K562 (cell line): ENCODE data around the gene B4GALNT3. TPM values are rescaled to one million over a fixed set of nuclear protein-coding genes. Genes with fewer than 3 reads are reported as not detected.

Experiments used
- ATAC-seq: fragments of 200-7000 bp; cut with Tn5 transposase; 3 replicates; pipeline ENCODE4 v1.9.1; 2020; ENCODE audit warnings: moderate library complexity
- BruUV-seq: library from RNA; stranded (reverse); fragments of 400-500 nt; replicated peaks from 2 replicates; lab custom pipeline; 2021; lab: Mats Ljungman, UMichigan
- CTCF ChIA-PET: fragments of 300-600 bp; formaldehyde crosslinking; extraction: SDS; loops from one replicate; lab custom pipeline; 2021; ENCODE audit warnings: low intra/inter-chr PET ratio; lab: Yijun Ruan, JAX
- POLR2A ChIA-PET: fragments of 300-600, 350-650 bp; sonication (Branson Sonifier 250); formaldehyde crosslinking; extraction: SDS; loops from one replicate; lab custom pipeline; 2021; ENCODE audit warnings: antibody characterized with exemption, inconsistent platforms; lab: Yijun Ruan, JAX
- DNase-seq, 4 experiments: peaks; one replicate each; pipeline versions ENCODE4 v3.0.0 to v3.0.0-alpha.2; 2011 to 2018; ENCODE audit warnings: low spot score in 3 of 4, mixed read lengths in 3 of 4; ENCODE audit errors: extremely low read depth in 1 of 4
- FAIRE-seq: peaks from 2 replicates; lab custom pipeline; 2011; peaks lifted over from hg19 to GRCh38; lab: Jason Lieb, UNC
- H2AFZ ChIP-seq: 2 replicates; pipeline ENCODE4 v1.6.0; 2011; ENCODE audit warnings: low read depth, low read length, control low read depth, inconsistent platforms
- H3K27ac ChIP-seq: fragments of 200-600 bp; 3 replicates; pipeline ENCODE4 v1.8.0; 2011; ENCODE audit warnings: low read depth, mild to moderate bottlenecking, control low read depth, inconsistent platforms, low read length, moderate library complexity, mixed read lengths; ENCODE audit errors: extremely low read depth
- H3K27me3 ChIP-seq, 2 experiments: fragments of 300-600 bp in 1 of 2; 2 replicates in 1 of 2; 3 replicates in 1 of 2; pipeline versions ENCODE4 v1.6.0 to v1.8.0; 2011; ENCODE audit warnings: inconsistent platforms in 2 of 2, low read length in 2 of 2, mild to moderate bottlenecking in 1 of 2, mixed read lengths in 1 of 2, moderate library complexity in 1 of 2; ENCODE audit not compliant: control insufficient read depth in 2 of 2, insufficient read depth in 2 of 2
- H3K36me3 ChIP-seq: fragments of 300-600 bp; 3 replicates; pipeline ENCODE4 v1.8.0; 2011; ENCODE audit warnings: mild to moderate bottlenecking, low read length, inconsistent platforms; ENCODE audit not compliant: control insufficient read depth, insufficient read depth
- H3K4me1 ChIP-seq, 2 experiments: fragments of 200-600 bp in 1 of 2; replicated peaks in 1 of 2; 2 replicates in 1 of 2; 3 replicates in 1 of 2; pipeline versions ENCODE4 v1.5.1 to v1.8.0; 2011; ENCODE audit warnings: inconsistent platforms in 2 of 2, low read length in 2 of 2, mild to moderate bottlenecking in 1 of 2, mixed read lengths in 1 of 2, moderate library complexity in 1 of 2; ENCODE audit not compliant: control insufficient read depth in 2 of 2, insufficient read depth in 2 of 2
- H3K4me2 ChIP-seq: 2 replicates; pipeline ENCODE4 v1.6.1; 2011; ENCODE audit warnings: low read length, control low read depth, inconsistent platforms, mixed read lengths; ENCODE audit not compliant: insufficient read depth
- H3K4me3 ChIP-seq: fragments of 200-600 bp; sonication (generic), shearing (Covaris generic); 2 replicates; pipeline ENCODE4 v1.5.1; 2016; ENCODE audit warnings: control low read depth, inconsistent platforms
- H3K79me2 ChIP-seq: fragments of 200-600 bp; 3 replicates; pipeline ENCODE4 v1.8.0; 2011; ENCODE audit warnings: low read length, inconsistent platforms; ENCODE audit not compliant: control insufficient read depth, insufficient read depth
- H3K9ac ChIP-seq, 2 experiments: 2 replicates each; pipeline versions ENCODE4 v1.6.0 to v1.6.1; 2011; ENCODE audit warnings: low read depth in 2 of 2, low read length in 2 of 2, control low read depth in 1 of 2, inconsistent platforms in 1 of 2, mild to moderate bottlenecking in 1 of 2, mixed read lengths in 1 of 2; ENCODE audit not compliant: insufficient read depth in 1 of 2
- H3K9me1 ChIP-seq: one replicate; pipeline ENCODE4 v1.6.0; 2011; ENCODE audit warnings: inconsistent platforms, mild to moderate bottlenecking, low read length, moderate library complexity; ENCODE audit not compliant: control insufficient read depth, insufficient read depth
- H3K9me3 ChIP-seq: replicated peaks from 2 replicates; pipeline ENCODE4 v1.5.1; 2011; ENCODE audit warnings: low read depth, low read length, inconsistent platforms; ENCODE audit not compliant: control insufficient read depth, insufficient read depth
- H4K20me1 ChIP-seq: replicated peaks from 2 replicates; pipeline ENCODE4 v1.6.1; 2011; ENCODE audit warnings: low read length, inconsistent platforms, mixed read lengths; ENCODE audit not compliant: control insufficient read depth, insufficient read depth
- ADNP ChIP-seq: fragments of 200-800 bp; sonication (Bioruptor generic); IDR thresholded peaks from 2 replicates; pipeline ENCODE4 v1.6.1; 2016; ENCODE audit warnings: missing genetic modification characterization, missing compliant biosample characterization
- EGR1 ChIP-seq: fragments of 450-650 bp; conservative IDR thresholded peaks from 2 replicates; pipeline ENCODE4 v1.6.1; 2017; ENCODE audit warnings: mild to moderate bottlenecking
- ELF1 ChIP-seq: fragments of 200-800 bp; sonication (Bioruptor generic); IDR thresholded peaks from 2 replicates; pipeline ENCODE4 v1.6.1; 2016; ENCODE audit warnings: missing genetic modification characterization, missing compliant biosample characterization
- FOXK1 ChIP-seq: sonication (generic); formaldehyde crosslinking; IDR thresholded peaks from 2 replicates; pipeline ENCODE4 v1.8.0; 2022; ENCODE audit warnings: missing genetic modification reagents, mild to moderate bottlenecking, borderline replicate concordance
- GATA2 ChIP-seq: sonication (generic); formaldehyde crosslinking; IDR thresholded peaks from 2 replicates; pipeline ENCODE4 v1.4.0; 2020; ENCODE audit warnings: mild to moderate bottlenecking, missing genetic modification reagents
- HCFC1 ChIP-seq: IDR thresholded peaks from 2 replicates; pipeline ENCODE4 v1.6.1; 2012; ENCODE audit warnings: low read depth, low read length, improper control_type of control experiment
- ILK ChIP-seq: fragments of 450-650 bp; IDR thresholded peaks from 2 replicates; pipeline ENCODE4 v1.6.1; 2016; ENCODE audit warnings: missing genetic modification characterization, low read depth, mild to moderate bottlenecking, missing compliant biosample characterization, moderate library complexity, borderline replicate concordance
- NR2C2 ChIP-seq, 2 experiments: fragments of 200-800 bp in 1 of 2; sonication (Bioruptor generic) in 1 of 2; sonication (generic) in 1 of 2; formaldehyde crosslinking in 1 of 2; IDR thresholded peaks; 2 replicates each; pipeline versions ENCODE4 v1.6.1 to v1.8.0; 2016 to 2022; ENCODE audit warnings: mild to moderate bottlenecking in 1 of 2, missing compliant biosample characterization in 1 of 2, missing genetic modification characterization in 1 of 2, missing genetic modification reagents in 1 of 2
- OTX1 ChIP-seq: fragments of 450-650 bp; formaldehyde crosslinking; IDR thresholded peaks from 2 replicates; pipeline ENCODE4 v1.4.0; 2022; ENCODE audit warnings: mild to moderate bottlenecking
- STAG1 ChIP-seq: sonication (generic); formaldehyde crosslinking; IDR thresholded peaks from 2 replicates; pipeline ENCODE4 v1.5.0; 2020; ENCODE audit warnings: missing genetic modification reagents, borderline replicate concordance
- ZBTB17 ChIP-seq: fragments of 450-650 bp; formaldehyde crosslinking; IDR thresholded peaks from 2 replicates; pipeline ENCODE4 v1.4.0; 2020; ENCODE audit warnings: mild to moderate bottlenecking
- ZFPM2 ChIP-seq: fragments of 250-450 bp; sonication (Bioruptor Pico); IDR thresholded peaks from 2 replicates; pipeline ENCODE4 v1.5.1; 2022; ENCODE audit warnings: mild to moderate bottlenecking
- ZNF316 ChIP-seq: fragments of 450-650 bp; IDR thresholded peaks from 2 replicates; pipeline ENCODE4 v1.6.1; 2016
- ZNF77 ChIP-seq: fragments of 250-450 bp; sonication (Bioruptor Pico); IDR thresholded peaks from 2 replicates; pipeline ENCODE4 v1.5.0; 2020
- WGBS: fragments of 100-300 bp; shearing (Covaris generic); methylation state at CpG from one replicate; pipeline ENCODE4 v1.1.6; 2016; ENCODE audit warnings: low coverage, mixed read lengths; ENCODE audit not compliant: insufficient coverage; ENCODE audit errors: missing lambda C conversion rate; 5-methylcytosine and 5-hydroxymethylcytosine counted together
- in situ Hi-C: fragments of 300-500 bp; cut with MboI; formaldehyde crosslinking; loops from 4 replicates; pipeline ENCODE4 v1.15.0; 2018; ENCODE audit warnings: inconsistent platforms, mixed read lengths
- intact Hi-C: fragments of 100-400 bp; cut with micrococcal nuclease; formaldehyde crosslinking; loops from 2 replicates; pipeline ENCODE4 v1.14.2; 2022
- polyA plus RNA-seq, 8 experiments: library from polyadenylated mRNA; depleted of rRNA in 4 of 8; stranded (reverse) in 5 of 8; unstranded in 3 of 8; fragments of >200 nt; fragmentation: Nextera tagmentation in 2 of 8; fragmentation: Illumina TruSeq in 1 of 8; extraction: Ambion mirVana in 2 of 8; extraction: Trizol in 1 of 8; gene quantifications; 2 replicates each; pipeline versions ENCODE4 v1.2.1 to v1.2.3, GENCODE V29; 2011 to 2014; ENCODE audit warnings: inconsistent platforms in 1 of 8, missing spikeins in 1 of 8
- total RNA-seq, 7 experiments: library from RNA; depleted of rRNA in 6 of 7; stranded (reverse); fragments of >200 nt in 6 of 7; fragmentation: Illumina TruSeq in 2 of 7; extraction: Trizol in 2 of 7; gene quantifications; 2 replicates each; pipeline versions ENCODE4 v1.2.1 to v1.2.3, GENCODE V29; 2011 to 2021; ENCODE audit warnings: low replicate concordance in 1 of 7
- TF ChIP-seq, protein P1 (sequence below): sonication (generic); formaldehyde crosslinking; IDR thresholded peaks from 2 replicates; pipeline ENCODE4 v1.8.0; 2022; ENCODE audit warnings: mild to moderate bottlenecking, missing genetic modification reagents
- TF ChIP-seq, protein P2 (sequence below): fragments of 450-650 bp; conservative IDR thresholded peaks from 2 replicates; pipeline ENCODE4 v1.6.1; 2016; ENCODE audit warnings: missing genetic modification characterization, low read depth, mild to moderate bottlenecking, missing compliant biosample characterization, moderate library complexity
- TF ChIP-seq, protein P3 (sequence below): fragments of 200-800 bp; sonication (Bioruptor generic); IDR thresholded peaks from 2 replicates; pipeline ENCODE4 v1.6.1; 2017; ENCODE audit warnings: missing genetic modification characterization, missing compliant biosample characterization
- TF ChIP-seq, protein P4 (sequence below): fragments of 250-450 bp; sonication (Bioruptor Pico); IDR thresholded peaks from 2 replicates; pipeline ENCODE4 v1.4.0; 2020

Gene B4GALNT3
- total and polyA plus RNA-seq, 9 of the 15 experiments (the other 6 are each of a cell fraction or from before 2014, with no cell fraction given): 0.04 to 0.36 (median 0.10) TPM; not detected in 6

DNA sequence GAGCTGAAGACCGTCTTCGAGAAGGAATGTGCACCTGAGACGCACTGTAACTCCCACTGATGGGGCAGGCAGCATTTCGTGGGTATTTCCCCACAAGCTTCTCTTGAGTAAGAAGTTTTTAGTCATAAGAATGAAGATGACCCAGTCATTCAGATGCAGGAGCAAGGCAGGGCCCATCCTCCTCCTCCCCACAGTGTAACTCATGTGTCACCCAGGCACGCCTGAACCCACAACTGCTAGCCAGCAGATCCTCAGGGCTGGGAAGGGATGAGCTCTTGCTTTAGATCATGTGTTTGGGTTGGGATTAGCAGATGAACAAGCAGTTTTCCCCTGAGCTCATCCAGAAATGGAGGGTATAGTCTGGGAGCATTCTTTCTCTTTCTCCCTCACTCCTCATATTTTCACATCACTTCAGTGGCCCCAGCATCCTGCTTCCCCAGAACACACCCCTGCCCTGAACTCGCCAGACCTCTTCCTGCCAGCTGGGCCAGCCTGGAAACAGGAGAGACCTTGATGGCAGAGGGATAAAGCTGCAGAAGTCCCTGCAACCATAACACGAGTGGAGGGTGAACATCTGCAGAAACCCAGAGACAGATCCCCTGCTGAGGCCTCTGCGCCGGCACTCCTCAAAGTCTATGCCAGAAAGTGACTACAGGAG lies 73.3 kb downstream of the B4GALNT3 start:
- ChIA-PET POLR2A (interaction anchor here (0.5 to 1.2 kb wide), 2 partner anchors 10 to 136 kb away, joined by 3 to 6 read pairs; no protein-coding TSS in a partner anchor), CTCF (no interaction called here)
- 3% methylated on average over 7 of the region's 9 CpGs for WGBS
- Histone ChIP-seq H3K4me1 (no peaks in the 10 kb centered on the region), H3K9me1 (no peaks in the 10 kb centered on the region), H3K4me2 (no peak overlapping the region), H2AFZ (no peak overlapping the region), H3K27me3 (peaks cover 17 to 56% of the 10 kb centered on the region in 2 experiments), H3K27ac (no peak overlapping the region), H3K9me3 (no peaks in the 10 kb centered on the region), H4K20me1 (no peaks in the 10 kb centered on the region), H3K9ac (no peak overlapping the region), H3K4me3 (no peak overlapping the region), H3K79me2 (no peaks in the 10 kb centered on the region), H3K36me3 (no peaks in the 10 kb centered on the region)
- FAIRE-seq: no peak
- intact Hi-C loops (no loop called here), in situ Hi-C loops (no loop called here)
- no peak for ATAC-seq
- BruUV-seq: no TSS peak
- DNase-seq: no peak
- TF ChIP-seq ZNF316 (no peak), ZNF77 (CRISPR knock-in tag) (no peak), ADNP (tag) (no peak), EGR1 (no peak), ILK (tag) (no peak), GATA2 (CRISPR knock-in tag) (no peak), NR2C2 (CRISPR knock-in tag; IDR thresholded peaks at IDR 0.05) (no peak), NR2C2 (tag; IDR thresholded peaks at IDR 0.05) (no peak), ELF1 (tag) (no peak), STAG1 (CRISPR knock-in tag) (no peak), FOXK1 (CRISPR knock-in tag) (no peak), ZFPM2 (CRISPR knock-in tag) (no peak), OTX1 (CRISPR knock-in tag) (no peak), ZBTB17 (CRISPR knock-in tag) (no peak), HCFC1 (no peak)
- TF ChIP-seq, protein P1, sequence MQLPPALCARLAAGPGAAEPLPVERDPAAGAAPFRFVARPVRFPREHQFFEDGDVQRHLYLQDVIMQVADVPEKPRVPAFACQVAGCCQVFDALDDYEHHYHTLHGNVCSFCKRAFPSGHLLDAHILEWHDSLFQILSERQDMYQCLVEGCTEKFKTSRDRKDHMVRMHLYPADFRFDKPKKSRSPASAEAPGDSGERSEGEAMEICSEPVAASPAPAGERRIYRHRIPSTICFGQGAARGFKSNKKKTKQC (CRISPR knock-in tag): no peak
- TF ChIP-seq, protein P2, sequence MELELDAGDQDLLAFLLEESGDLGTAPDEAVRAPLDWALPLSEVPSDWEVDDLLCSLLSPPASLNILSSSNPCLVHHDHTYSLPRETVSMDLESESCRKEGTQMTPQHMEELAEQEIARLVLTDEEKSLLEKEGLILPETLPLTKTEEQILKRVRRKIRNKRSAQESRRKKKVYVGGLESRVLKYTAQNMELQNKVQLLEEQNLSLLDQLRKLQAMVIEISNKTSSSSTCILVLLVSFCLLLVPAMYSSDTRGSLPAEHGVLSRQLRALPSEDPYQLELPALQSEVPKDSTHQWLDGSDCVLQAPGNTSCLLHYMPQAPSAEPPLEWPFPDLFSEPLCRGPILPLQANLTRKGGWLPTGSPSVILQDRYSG (tag): no peak
- TF ChIP-seq, protein P3, sequence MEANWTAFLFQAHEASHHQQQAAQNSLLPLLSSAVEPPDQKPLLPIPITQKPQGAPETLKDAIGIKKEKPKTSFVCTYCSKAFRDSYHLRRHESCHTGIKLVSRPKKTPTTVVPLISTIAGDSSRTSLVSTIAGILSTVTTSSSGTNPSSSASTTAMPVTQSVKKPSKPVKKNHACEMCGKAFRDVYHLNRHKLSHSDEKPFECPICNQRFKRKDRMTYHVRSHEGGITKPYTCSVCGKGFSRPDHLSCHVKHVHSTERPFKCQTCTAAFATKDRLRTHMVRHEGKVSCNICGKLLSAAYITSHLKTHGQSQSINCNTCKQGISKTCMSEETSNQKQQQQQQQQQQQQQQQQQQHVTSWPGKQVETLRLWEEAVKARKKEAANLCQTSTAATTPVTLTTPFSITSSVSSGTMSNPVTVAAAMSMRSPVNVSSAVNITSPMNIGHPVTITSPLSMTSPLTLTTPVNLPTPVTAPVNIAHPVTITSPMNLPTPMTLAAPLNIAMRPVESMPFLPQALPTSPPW (CRISPR knock-in tag): no peak
- TF ChIP-seq, protein P4, sequence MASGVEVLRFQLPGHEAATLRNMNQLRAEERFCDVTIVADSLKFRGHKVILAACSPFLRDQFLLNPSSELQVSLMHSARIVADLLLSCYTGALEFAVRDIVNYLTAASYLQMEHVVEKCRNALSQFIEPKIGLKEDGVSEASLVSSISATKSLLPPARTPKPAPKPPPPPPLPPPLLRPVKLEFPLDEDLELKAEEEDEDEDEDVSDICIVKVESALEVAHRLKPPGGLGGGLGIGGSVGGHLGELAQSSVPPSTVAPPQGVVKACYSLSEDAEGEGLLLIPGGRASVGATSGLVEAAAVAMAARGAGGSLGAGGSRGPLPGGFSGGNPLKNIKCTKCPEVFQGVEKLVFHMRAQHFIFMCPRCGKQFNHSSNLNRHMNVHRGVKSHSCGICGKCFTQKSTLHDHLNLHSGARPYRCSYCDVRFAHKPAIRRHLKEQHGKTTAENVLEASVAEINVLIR (CRISPR knock-in tag): no peak
